GM06990 (cell line): Measurements from ENCODE around the gene SLC1A4.
"Not testable (repeated sequence)": the region's sequence is repeated elsewhere in the genome, so short reads cannot be mapped to it uniquely, and the experiment has no call there.

Experiments used
- DNase-seq: peaks from one replicate; pipeline ENCODE4 v3.0.0-alpha.2; 2011; ENCODE audit not compliant: insufficient read length; ENCODE audit errors: extremely low read depth
- H3K27me3 ChIP-seq: replicated peaks from 2 replicates; pipeline ENCODE4 v1.6.0; 2011; ENCODE audit warnings: low read length; ENCODE audit not compliant: control insufficient read depth, insufficient read depth
- H3K36me3 ChIP-seq: 2 replicates; pipeline ENCODE4 v1.5.1; 2011; ENCODE audit warnings: low read length; ENCODE audit not compliant: control insufficient read depth, insufficient read depth
- H3K4me3 ChIP-seq: replicated peaks from 2 replicates; pipeline ENCODE4 v1.5.1; 2011; ENCODE audit warnings: low read depth, mild to moderate bottlenecking, control low read depth, low read length
- CTCF ChIP-seq: IDR thresholded peaks from 2 replicates; pipeline ENCODE4 v1.5.1; 2011; ENCODE audit warnings: low read length, control low read depth, mild to moderate bottlenecking, inconsistent platforms; ENCODE audit not compliant: insufficient read depth, poor library complexity, severe bottlenecking

The SLC1A4 gene

GRCh38 chr2:65015731-65016130 is 26.5 kb downstream of the SLC1A4 start:
- H3K27me3 ChIP-seq, result no peaks in the 10 kb centered on the region
- no peak for DNase-seq
- H3K36me3 ChIP-seq, result peaks cover 27% of the 10 kb centered on the region
- H3K4me3 ChIP-seq, result no peak overlapping the region
- no peak for TF ChIP-seq CTCF

GRCh38 chr2:65016789-65017188 is 27.6 kb downstream of the SLC1A4 start:
- no peak for TF ChIP-seq CTCF
- Histone ChIP-seq H3K36me3 (peaks cover 35% of the 10 kb centered on the region), H3K27me3 (no peaks in the 10 kb centered on the region), H3K4me3 (no peak overlapping the region)
- DNase-seq, result no peak

GRCh38 chr2:65017335-65017734 is 28.1 kb downstream of the SLC1A4 start:
- H3K4me3 ChIP-seq, result no peak overlapping the region
- no peaks in the 10 kb centered on the region for H3K27me3 ChIP-seq
- H3K36me3 ChIP-seq, result peaks cover 35% of the 10 kb centered on the region
- TF ChIP-seq CTCF, result peak; percentile 46
- no peak for DNase-seq

- no peaks in the 10 kb centered on the region for H3K27me3 ChIP-seq
- no peak for TF ChIP-seq CTCF
- H3K4me3 ChIP-seq, result no peak overlapping the region
- no peak for DNase-seq
- H3K36me3 ChIP-seq, result peaks cover 37% of the 10 kb centered on the region
Measured at GRCh38 chr2:65018141-65018582, 29.0 kb downstream of the SLC1A4 start.

GRCh38 chr2:65019010-65019409 is 29.8 kb downstream of the SLC1A4 start:
- no peak overlapping the region for H3K4me3 ChIP-seq
- no peak for DNase-seq
- H3K27me3 ChIP-seq, result no peaks in the 10 kb centered on the region
- no peak for TF ChIP-seq CTCF
- peaks cover 40% of the 10 kb centered on the region for H3K36me3 ChIP-seq

- Histone ChIP-seq H3K4me3 (no peak overlapping the region), H3K36me3 (peaks cover 36% of the 10 kb centered on the region), H3K27me3 (no peaks in the 10 kb centered on the region)
- no peak for DNase-seq
- TF ChIP-seq CTCF, result no peak
Measured at GRCh38 chr2:65019675-65020195, 30.5 kb downstream of the SLC1A4 start.

- not testable (repeated sequence) for H3K27me3 ChIP-seq, DNase-seq, H3K4me3 ChIP-seq
- peaks cover 36% of the 10 kb centered on the region for H3K36me3 ChIP-seq
Measured at GRCh38 chr2:65020251-65020650, 31.1 kb downstream of the SLC1A4 start.
